Stimulated activated memory B cell treated with anti-CD40 and anti-IgM and Interleukin-4, amounts not matched to agents 10 μg/mL and 1 μg/mL and 100 μg/mL, for 72 hours (primary cell): ENCODE results near the gene TMEM132C.

Experiments used
- ATAC-seq: fragments of 150-1000 bp; cut with Tn5 transposase; 2 replicates; pipeline ENCODE4 v1.10.0; 2021
- H3K27ac Mint-ChIP-seq: one replicate; pipeline ENCODE4 v1.8.0; 2022; ENCODE audit warnings: mild to moderate bottlenecking, mixed read lengths
- H3K27me3 Mint-ChIP-seq: one replicate; pipeline ENCODE4 v1.8.0; 2022; ENCODE audit warnings: mixed read lengths
- H3K36me3 Mint-ChIP-seq: one replicate; pipeline ENCODE4 v1.8.0; 2022; ENCODE audit warnings: mixed read lengths
- H3K4me1 Mint-ChIP-seq: one replicate; pipeline ENCODE4 v1.8.0; 2022; ENCODE audit warnings: mixed read lengths
- H3K4me3 Mint-ChIP-seq: one replicate; pipeline ENCODE4 v1.8.0; 2022; ENCODE audit warnings: mild to moderate bottlenecking, moderate library complexity, mixed read lengths
- H3K9me3 Mint-ChIP-seq: one replicate; pipeline ENCODE4 v1.8.0; 2022; ENCODE audit warnings: mixed read lengths

The TMEM132C gene

DNA sequence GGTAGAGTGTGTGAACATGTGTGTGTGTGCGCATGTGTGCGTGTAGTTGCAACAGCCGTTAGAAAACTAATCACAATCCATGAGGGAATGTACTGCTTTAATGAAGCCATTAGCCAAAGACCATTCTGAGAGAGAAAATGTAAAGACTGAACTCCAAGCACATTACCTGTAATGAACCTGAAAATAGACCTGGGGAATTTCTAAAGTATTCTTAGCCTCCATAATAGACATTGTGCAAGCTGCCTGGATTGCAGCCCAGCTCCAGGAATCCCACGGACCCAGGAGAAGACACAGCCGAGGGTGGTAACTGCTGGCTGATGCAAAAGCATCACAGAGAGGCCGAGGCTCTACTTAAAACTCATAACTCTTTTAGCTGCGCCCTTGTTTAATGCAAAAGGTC lies 400.2 kb downstream of the TMEM132C start:
- H3K4me1 Mint-ChIP-seq, result no peaks in the 10 kb centered on the region

DNA sequence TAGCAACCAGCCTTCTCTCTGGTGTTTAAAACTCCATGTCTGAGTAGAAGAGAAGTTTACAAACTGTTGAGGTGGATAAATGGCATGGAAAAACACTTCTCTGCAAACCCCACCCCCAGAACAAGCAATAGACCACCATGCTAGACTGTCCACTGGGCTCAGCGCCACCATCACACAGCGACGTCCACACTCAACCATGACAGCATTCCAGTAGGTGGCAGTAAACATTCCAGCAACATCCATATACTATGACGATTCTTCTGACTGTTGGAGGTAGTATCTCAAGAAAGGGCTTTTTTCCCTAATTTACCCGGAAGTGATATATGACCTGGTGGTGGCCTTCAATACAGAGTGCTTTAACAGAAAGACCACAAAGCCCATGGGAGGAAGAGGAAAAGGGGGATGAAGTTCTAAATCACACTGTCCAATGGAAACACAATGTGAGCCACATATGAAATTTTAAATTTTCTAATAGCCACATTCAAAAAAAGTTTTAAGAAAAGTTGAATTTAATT lies 404.6 kb downstream of the TMEM132C start:
- no peak overlapping the region for H3K4me3 Mint-ChIP-seq
- no peak for ATAC-seq
- H3K9me3 Mint-ChIP-seq, result no peaks in the 10 kb centered on the region

More for the DNA sequence above, 400.2 kb downstream of the TMEM132C start:
- Mint-ChIP-seq H3K4me3 (no peak overlapping the region), H3K36me3 (no peaks in the 10 kb centered on the region), H3K9me3 (peaks cover 3% of the 10 kb centered on the region), H3K27me3 (no peaks in the 10 kb centered on the region), H3K27ac (no peak overlapping the region)
- ATAC-seq, result no peak

DNA sequence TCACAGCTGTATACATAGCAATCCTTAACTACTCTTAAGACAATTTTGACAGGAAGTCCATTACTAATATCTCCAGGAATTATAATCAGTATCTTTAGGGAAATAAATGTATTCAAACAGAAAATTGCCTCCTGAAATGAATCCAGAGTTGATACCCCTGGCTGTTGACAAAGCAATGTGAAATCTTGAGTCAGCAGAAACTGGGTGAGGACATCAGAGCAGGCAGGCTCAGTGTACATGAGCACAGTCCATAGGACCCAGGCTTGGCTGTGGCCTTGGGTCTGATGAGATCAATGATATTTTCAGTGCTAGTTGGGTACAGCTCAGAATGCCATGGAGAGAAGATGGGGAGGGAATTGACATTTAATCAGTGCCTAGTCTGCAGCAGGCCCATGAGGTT lies 405.5 kb downstream of the TMEM132C start:
- Mint-ChIP-seq H3K27me3 (peaks cover 9% of the 10 kb centered on the region), H3K27ac (no peak overlapping the region), H3K4me3 (no peak overlapping the region), H3K9me3 (no peaks in the 10 kb centered on the region), H3K36me3 (no peaks in the 10 kb centered on the region), H3K4me1 (no peaks in the 10 kb centered on the region)
- ATAC-seq, result no peak

More for the DNA sequence above, 404.6 kb downstream of the TMEM132C start:
- Mint-ChIP-seq H3K4me1 (no peaks in the 10 kb centered on the region), H3K27me3 (peaks cover 9% of the 10 kb centered on the region), H3K36me3 (no peaks in the 10 kb centered on the region), H3K27ac (no peak overlapping the region)

DNA sequence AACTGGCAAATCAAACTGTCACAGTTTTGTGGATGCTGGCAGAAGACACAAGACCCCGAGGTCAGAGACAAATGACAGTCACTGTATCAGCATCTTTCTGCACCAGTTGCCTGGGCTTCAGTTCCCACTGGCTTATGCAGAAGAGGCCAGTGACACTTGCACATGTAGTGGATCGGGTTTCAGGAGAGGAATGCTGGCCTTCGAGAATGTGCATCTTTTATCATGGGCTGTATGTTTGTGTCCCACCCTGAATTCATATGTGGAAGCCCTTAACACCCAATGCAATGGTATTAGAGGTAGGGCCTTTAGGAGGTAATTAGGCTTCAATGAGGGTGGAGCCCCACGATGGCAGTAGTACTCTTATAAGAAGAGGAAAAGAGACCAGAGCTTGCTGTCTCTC lies 405.9 kb downstream of the TMEM132C start:
- no peak overlapping the region for H3K27ac Mint-ChIP-seq
- H3K27me3 Mint-ChIP-seq, result peaks cover 9% of the 10 kb centered on the region
- no peaks in the 10 kb centered on the region for H3K36me3 Mint-ChIP-seq
- H3K4me3 Mint-ChIP-seq, result no peak overlapping the region
- no peaks in the 10 kb centered on the region for H3K4me1 Mint-ChIP-seq
- H3K9me3 Mint-ChIP-seq, result no peaks in the 10 kb centered on the region
- no peak for ATAC-seq

GRCh38 chr12:128675576-128675975 lies 408.6 kb downstream of the TMEM132C start:
- H3K4me1 Mint-ChIP-seq, result no peaks in the 10 kb centered on the region
- no peak overlapping the region for H3K4me3 Mint-ChIP-seq

GRCh38 chr12:128680555-128680954 lies 413.6 kb downstream of the TMEM132C start:
- Mint-ChIP-seq H3K9me3 (no peaks in the 10 kb centered on the region), H3K27ac (no peak overlapping the region), H3K36me3 (no peaks in the 10 kb centered on the region), H3K4me3 (no peak overlapping the region), H3K27me3 (peaks cover 11% of the 10 kb centered on the region), H3K4me1 (no peaks in the 10 kb centered on the region)
- ATAC-seq, result no peak

More at GRCh38 chr12:128675576-128675975, 408.6 kb downstream of the TMEM132C start:
- Mint-ChIP-seq H3K27ac (no peak overlapping the region), H3K9me3 (no peaks in the 10 kb centered on the region), H3K27me3 (peaks cover 9% of the 10 kb centered on the region), H3K36me3 (no peaks in the 10 kb centered on the region)
- no peak for ATAC-seq

DNA sequence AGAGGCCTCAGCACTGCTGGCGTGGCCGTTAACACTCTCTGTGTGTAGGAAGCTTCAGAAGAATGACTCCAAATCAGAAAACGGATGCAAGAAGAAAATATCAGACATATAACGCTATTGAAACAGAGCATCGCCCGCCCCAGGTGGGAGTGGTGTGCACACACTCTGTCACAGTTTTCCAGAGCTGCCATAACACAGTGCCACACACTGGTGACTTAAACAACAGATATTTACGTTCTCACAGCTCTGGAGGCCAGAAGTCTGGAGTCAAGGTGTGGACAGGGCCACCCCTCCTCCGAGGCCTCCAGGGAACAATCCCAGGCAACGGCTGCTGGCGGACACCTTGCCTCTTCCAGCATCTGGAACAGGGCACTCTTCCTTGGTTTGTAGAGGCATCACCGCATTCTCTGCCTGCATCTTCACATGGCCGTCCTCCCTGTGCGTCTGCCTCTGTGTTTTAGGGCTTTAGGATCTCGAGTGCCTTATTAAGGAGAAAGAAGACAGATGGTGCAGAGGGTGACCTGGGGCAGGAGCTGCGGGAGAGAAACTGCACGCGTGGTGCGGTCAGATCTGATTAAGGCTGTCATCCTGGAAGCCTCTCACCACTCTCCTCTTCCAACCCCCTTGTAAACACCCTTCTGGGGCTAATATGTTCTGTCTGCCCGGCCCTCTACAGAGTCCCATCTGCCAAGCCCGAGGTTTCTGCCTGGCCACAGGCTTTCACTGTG lies 415.7 kb downstream of the TMEM132C start:
- H3K27me3 Mint-ChIP-seq, result peaks cover 11% of the 10 kb centered on the region
- no peaks in the 10 kb centered on the region for H3K36me3 Mint-ChIP-seq
- no peaks in the 10 kb centered on the region for H3K9me3 Mint-ChIP-seq
- no peak overlapping the region for H3K27ac Mint-ChIP-seq
- no peaks in the 10 kb centered on the region for H3K4me1 Mint-ChIP-seq
- ATAC-seq, result no peak
- H3K4me3 Mint-ChIP-seq, result no peak overlapping the region

DNA sequence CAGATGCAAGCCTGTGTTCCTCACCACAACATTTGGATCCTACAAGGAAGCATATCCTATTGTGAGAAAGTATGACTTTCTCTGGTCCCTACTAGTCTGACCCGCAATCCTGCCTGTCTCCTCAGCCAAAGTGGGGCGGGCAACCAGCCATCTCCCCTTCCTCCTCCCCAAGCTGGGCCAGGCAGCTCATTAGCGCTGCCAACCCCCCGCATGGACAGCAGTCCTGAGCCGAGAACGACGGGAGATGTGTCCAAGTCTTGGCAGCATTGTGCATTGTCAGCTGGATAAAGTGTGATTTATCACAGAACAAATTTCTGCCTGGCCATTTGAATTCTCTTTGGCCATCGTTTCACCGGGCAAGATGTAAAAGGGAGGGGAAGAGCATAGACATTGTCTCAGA lies 417.4 kb downstream of the TMEM132C start:
- ATAC-seq, result no peak
- Mint-ChIP-seq H3K9me3 (no peaks in the 10 kb centered on the region), H3K27me3 (peaks cover 11% of the 10 kb centered on the region), H3K36me3 (no peaks in the 10 kb centered on the region), H3K4me1 (no peaks in the 10 kb centered on the region), H3K27ac (no peak overlapping the region), H3K4me3 (no peak overlapping the region)

DNA sequence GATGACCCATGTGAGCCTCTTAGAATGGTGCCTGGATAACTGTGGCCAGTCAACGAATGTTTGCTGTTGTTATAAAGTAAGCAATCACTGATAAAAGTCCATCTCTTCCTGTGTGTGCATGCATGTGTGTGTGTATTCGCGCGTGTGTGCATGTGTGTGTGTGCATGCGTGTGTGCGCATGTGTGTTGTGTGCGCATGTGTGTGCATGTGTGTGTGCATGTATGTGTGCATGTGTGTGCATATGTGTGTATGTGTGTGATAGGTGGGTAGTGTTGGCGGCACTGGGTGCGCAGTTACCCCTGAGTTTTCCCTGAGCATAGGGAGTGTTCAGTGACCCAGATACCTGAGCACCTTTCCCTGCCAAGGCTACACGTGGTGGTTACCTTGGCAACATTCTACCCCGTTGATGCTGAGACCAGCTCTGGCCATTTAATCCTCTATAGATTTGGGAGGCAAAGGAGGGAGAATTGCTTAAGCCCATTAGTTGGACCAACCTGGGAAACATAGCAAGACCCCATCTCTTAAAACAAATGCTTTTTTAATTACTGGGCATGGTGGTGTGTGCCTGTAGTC lies 419.0 kb downstream of the TMEM132C start:
- H3K4me3 Mint-ChIP-seq, result no peak overlapping the region
- H3K27ac Mint-ChIP-seq, result no peak overlapping the region
- no peaks in the 10 kb centered on the region for H3K4me1 Mint-ChIP-seq
- H3K27me3 Mint-ChIP-seq, result peaks cover 11% of the 10 kb centered on the region
- no peaks in the 10 kb centered on the region for H3K36me3 Mint-ChIP-seq
- no peaks in the 10 kb centered on the region for H3K9me3 Mint-ChIP-seq
- ATAC-seq, result no peak

DNA sequence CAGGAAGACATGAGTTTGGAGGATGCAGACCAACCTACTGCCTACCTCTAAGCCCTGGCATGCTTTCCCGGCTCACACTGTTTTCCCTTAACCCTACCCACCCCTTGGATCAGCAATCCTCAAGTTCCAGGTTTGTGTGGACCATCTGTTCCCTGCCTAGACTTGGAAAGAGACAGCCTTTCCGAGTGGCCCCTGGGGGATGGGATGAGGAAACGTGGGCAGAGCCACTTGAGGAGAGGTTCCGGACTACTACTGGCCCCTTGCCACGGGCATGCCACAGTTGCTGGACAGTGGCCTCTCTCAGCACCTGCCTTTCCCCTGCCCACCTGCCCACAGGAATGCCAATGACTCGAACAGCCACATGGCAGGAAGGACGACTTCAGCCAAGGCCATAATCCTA lies 420.9 kb downstream of the TMEM132C start:
- Mint-ChIP-seq H3K27me3 (peaks cover 8% of the 10 kb centered on the region), H3K36me3 (no peaks in the 10 kb centered on the region), H3K4me1 (no peaks in the 10 kb centered on the region), H3K4me3 (no peak overlapping the region), H3K9me3 (no peaks in the 10 kb centered on the region), H3K27ac (no peak overlapping the region)
- ATAC-seq, result no peak

GRCh38 chr12:128690641-128691040 lies 423.7 kb downstream of the TMEM132C start:
- Mint-ChIP-seq H3K9me3 (no peaks in the 10 kb centered on the region), H3K27ac (no peak overlapping the region), H3K4me1 (no peaks in the 10 kb centered on the region), H3K36me3 (no peaks in the 10 kb centered on the region), H3K4me3 (no peak overlapping the region), H3K27me3 (no peaks in the 10 kb centered on the region)
- no peak for ATAC-seq

DNA sequence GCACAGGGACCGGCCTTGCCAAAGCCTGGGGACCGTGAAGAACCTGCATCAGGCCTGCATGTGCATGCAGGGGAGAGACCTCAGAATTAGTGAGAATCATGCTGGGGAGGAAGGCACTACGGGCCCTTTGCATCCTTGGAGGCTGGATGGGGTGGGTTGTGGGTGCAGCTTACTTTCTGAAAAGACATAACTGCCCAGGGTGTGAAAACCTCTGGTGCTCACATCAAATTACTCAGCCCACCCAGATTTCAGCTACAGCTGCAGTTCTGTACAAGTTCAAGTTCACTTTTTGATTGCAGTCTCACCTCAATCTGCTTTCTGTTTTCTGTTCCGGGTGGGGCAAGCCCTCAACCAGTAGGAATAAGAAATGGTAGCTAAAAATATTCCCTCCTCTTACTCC lies 426.1 kb downstream of the TMEM132C start:
- peaks cover 7% of the 10 kb centered on the region for H3K9me3 Mint-ChIP-seq

DNA sequence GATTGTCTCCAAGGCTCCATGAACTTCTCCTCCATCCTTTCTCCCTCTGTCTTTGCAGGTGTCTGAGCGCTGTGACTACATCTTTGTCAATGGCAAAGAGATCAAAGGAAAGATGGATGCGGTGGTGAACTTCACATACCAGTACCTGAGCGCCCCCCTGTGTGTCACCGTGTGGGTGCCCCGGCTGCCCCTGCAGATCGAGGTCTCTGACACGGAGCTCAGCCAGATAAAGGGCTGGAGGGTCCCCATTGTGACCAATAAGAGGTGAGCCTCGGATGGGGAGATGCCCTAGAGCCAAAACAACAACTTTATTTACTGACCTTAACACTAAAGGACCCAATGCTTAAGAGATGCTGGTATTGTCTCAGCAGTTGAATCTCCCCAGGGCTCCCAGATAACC lies 426.8 kb downstream of the TMEM132C start:
- ATAC-seq, result no peak
- Mint-ChIP-seq H3K4me3 (no peak overlapping the region), H3K36me3 (no peaks in the 10 kb centered on the region), H3K9me3 (peaks cover 7% of the 10 kb centered on the region), H3K4me1 (no peaks in the 10 kb centered on the region), H3K27ac (no peak overlapping the region), H3K27me3 (peaks cover 9% of the 10 kb centered on the region)

More for the DNA sequence above, 426.1 kb downstream of the TMEM132C start:
- no peak overlapping the region for H3K4me3 Mint-ChIP-seq
- H3K36me3 Mint-ChIP-seq, result no peaks in the 10 kb centered on the region
- ATAC-seq, result no peak
- H3K4me1 Mint-ChIP-seq, result no peaks in the 10 kb centered on the region
- H3K27me3 Mint-ChIP-seq, result peaks cover 9% of the 10 kb centered on the region
- no peak overlapping the region for H3K27ac Mint-ChIP-seq

- Mint-ChIP-seq H3K9me3 (peaks cover 7% of the 10 kb centered on the region), H3K27me3 (peaks cover 9% of the 10 kb centered on the region), H3K36me3 (no peaks in the 10 kb centered on the region), H3K27ac (no peak overlapping the region), H3K4me1 (no peaks in the 10 kb centered on the region), H3K4me3 (no peak overlapping the region)
- ATAC-seq, result no peak
Observed at GRCh38 chr12:128694445-128694844, 427.5 kb downstream of the TMEM132C start.

- Mint-ChIP-seq H3K36me3 (no peaks in the 10 kb centered on the region), H3K4me3 (no peak overlapping the region), H3K9me3 (peaks cover 7% of the 10 kb centered on the region), H3K4me1 (no peaks in the 10 kb centered on the region), H3K27me3 (peaks cover 9% of the 10 kb centered on the region), H3K27ac (no peak overlapping the region)
- ATAC-seq, result no peak
Observed at GRCh38 chr12:128695697-128696096, 428.7 kb downstream of the TMEM132C start.
